Measurements from ENCODE around the gene GJC2. TPM values are rescaled to one million over a fixed set of nuclear protein-coding genes. Genes with fewer than 3 reads are reported as not detected.

The GJC2 gene
- total and polyA plus RNA-seq, 2 donors (not counting 1 experiment from before 2014, with no cell fraction given), result 0.16 to 0.30 TPM

- Histone ChIP-seq H3K27ac (ENCODE audit: low read length in 2 of 2) (no peak overlapping the region), H2AFZ (ENCODE audit: insufficient read depth, low read depth, low read length, poor library complexity, severe bottlenecking) (no peak overlapping the region), H3K4me1 (ENCODE audit: control insufficient read depth in 2 of 2, insufficient read depth in 2 of 2, low read length in 2 of 2) (peaks cover 27 to 41% of the 10 kb centered on the region in 2 donors), H3K4me3 (ENCODE audit: control extremely low read depth in 1 of 5, extremely low read depth in 1 of 5, insufficient read depth in 1 of 5, low read depth in 2 of 5, low read length in 4 of 5) (no peak overlapping the region), H3K79me2 (ENCODE audit: control insufficient read depth, insufficient read depth, low read length) (peaks cover 34% of the 10 kb centered on the region), H3K27me3 (replicated peaks in 1 of 4; ENCODE audit: control extremely low read depth in 1 of 4, control insufficient read depth in 3 of 4, insufficient read depth in 4 of 4, low read length in 3 of 4) (no peaks in the 10 kb centered on the region), H3K4me2 (replicated peaks; ENCODE audit: low read depth, low read length, poor library complexity, severe bottlenecking) (no peak overlapping the region), H3K36me3 (replicated peaks in 1 of 2; ENCODE audit: control extremely low read depth in 1 of 2, control insufficient read depth in 1 of 2, extremely low read depth in 1 of 2, insufficient read depth in 2 of 2, low read length in 1 of 2) (peaks cover 0 to 27% of the 10 kb centered on the region in 2 experiments), H3K9ac (ENCODE audit: low read length) (no peak overlapping the region), H4K20me1 (ENCODE audit: control insufficient read depth, insufficient read depth, low read length, poor library complexity, severe bottlenecking) (peaks cover 26% of the 10 kb centered on the region), H3K9me3 (ENCODE audit: control extremely low read depth in 1 of 3, control insufficient read depth in 2 of 3, insufficient read depth in 1 of 3, low read length in 2 of 3) (no peaks in the 10 kb centered on the region)
- WGBS (ENCODE audit: insufficient coverage), result 84% methylated on average over 7 of the region's 7 CpGs
- H3K4me1 Mint-ChIP-seq, result peaks cover 40% of the 10 kb centered on the region
- H3K4me3 Mint-ChIP-seq, result peak overlapping the region; percentile 99
- DNase-seq (no peak), ATAC-seq (ENCODE audit: low read depth) (no peak)
- POLR2A ChIA-PET, result interaction anchor here (0.5 to 1.5 kb wide), 3 partner anchors 23 to 61 kb away, joined by 3 to 5 read pairs (median 3); partner anchors contain the start of gene ARF1
- peak overlapping the region; percentile 73 for H3K27ac Mint-ChIP-seq
- CTCF ChIA-PET, result no interaction called here
- H3K27me3 Mint-ChIP-seq, result no peaks in the 10 kb centered on the region
- H3K9me3 Mint-ChIP-seq (ENCODE audit: insufficient read depth), result no peaks in the 10 kb centered on the region
- TF ChIP-seq EZH2 (IDR thresholded peaks at IDR 0.05; ENCODE audit: borderline replicate concordance, insufficient read depth, low read depth, low read length, poor library complexity, severe bottlenecking) (no peak), CTCF (IDR thresholded peaks at IDR 0.05) (no peak)
- intact Hi-C loops (cut with micrococcal nuclease), result loop anchor here (10.0 kb wide), 2 partner anchors 170 to 1400 kb away; partner anchors contain the start of gene NUP133
These were observed 45.0 kb upstream of the GJC2 start for GRCh38 chr1:228104526-228105269.
